Muscle of arm (tissue), 14 donors: ENCODE measurements around the gene HOXD11. TPM values are rescaled to one million over a fixed set of nuclear protein-coding genes. Genes with fewer than 3 reads are reported as not detected.

Experiments
- DNase-seq: peaks from one replicate; pipeline ENCODE4 v3.0.0-alpha.2; 2013
- long read RNA-seq, 11 donors: transcript quantifications; one replicate each; lab custom pipeline, GENCODE V29; 2026
- polyA plus RNA-seq, 12 donors: library from polyadenylated mRNA; unstranded; fragments of 120-200 nt; gene quantifications; one replicate each; pipeline ENCODE4 v1.2.1, GENCODE V29; 2013; ENCODE audit not compliant: insufficient read length in 12 of 12

Gene HOXD11
- 1 to 10 TPM in 5 of 12 donors, under 1 TPM in 3, not detected in 4; 0.17 to 6.9 (median 2.0) TPM for polyA plus RNA-seq
- long read RNA-seq, donor 1, partial matches to known transcripts, result 0 of 3 reads
- long read RNA-seq, donor 1, other reads (novel, unspliced or antisense), result 0 of 3 reads
- long read RNA-seq, donor 2, result 0 reads
- long read RNA-seq, donor 3, result 0 reads
- long read RNA-seq, donor 4, result 0 reads
- long read RNA-seq, donor 5, result 0 reads
- long read RNA-seq, donor 6, result 0 reads
- long read RNA-seq, donor 7, partial matches to known transcripts, result 0 of 1 reads
- long read RNA-seq, donor 7, other reads (novel, unspliced or antisense), result 0 of 1 reads
- long read RNA-seq, donor 8, result 0 reads
- long read RNA-seq, donor 9, partial matches to known transcripts, result 0 of 2 reads
- long read RNA-seq, donor 9, other reads (novel, unspliced or antisense), result 0 of 2 reads
- long read RNA-seq, donor 10, result 0 reads
- long read RNA-seq, donor 11, partial matches to known transcripts, result 0 of 3 reads
- long read RNA-seq, donor 11, other reads (novel, unspliced or antisense), result 0 of 3 reads

- no peak for DNase-seq
These were observed at the start of gene HOXD11 for GRCh38 chr2:176106581-176107539. Gene HOXD11, plus strand, starts transcription at chr2:176107280. Its CDS starts 76 bp downstream, at chr2:176107356.

- DNase-seq, result no peak
These were observed 43.1 kb upstream of the HOXD11 start for GRCh38 chr2:176063958-176064357.

GRCh38 chr2:176066645-176067588, 40.2 kb upstream of the HOXD11 start:
- no peak for DNase-seq

- DNase-seq, result no peak
These were observed 39.3 kb upstream of the HOXD11 start for GRCh38 chr2:176067589-176068418.

GRCh38 chr2:176068419-176068832, 38.7 kb upstream of the HOXD11 start:
- DNase-seq, result no peak

GRCh38 chr2:176071330-176072291, 35.5 kb upstream of the HOXD11 start:
- no peak for DNase-seq

- DNase-seq, result no peak
These were observed 34.8 kb upstream of the HOXD11 start for GRCh38 chr2:176072292-176072669.

DNA sequence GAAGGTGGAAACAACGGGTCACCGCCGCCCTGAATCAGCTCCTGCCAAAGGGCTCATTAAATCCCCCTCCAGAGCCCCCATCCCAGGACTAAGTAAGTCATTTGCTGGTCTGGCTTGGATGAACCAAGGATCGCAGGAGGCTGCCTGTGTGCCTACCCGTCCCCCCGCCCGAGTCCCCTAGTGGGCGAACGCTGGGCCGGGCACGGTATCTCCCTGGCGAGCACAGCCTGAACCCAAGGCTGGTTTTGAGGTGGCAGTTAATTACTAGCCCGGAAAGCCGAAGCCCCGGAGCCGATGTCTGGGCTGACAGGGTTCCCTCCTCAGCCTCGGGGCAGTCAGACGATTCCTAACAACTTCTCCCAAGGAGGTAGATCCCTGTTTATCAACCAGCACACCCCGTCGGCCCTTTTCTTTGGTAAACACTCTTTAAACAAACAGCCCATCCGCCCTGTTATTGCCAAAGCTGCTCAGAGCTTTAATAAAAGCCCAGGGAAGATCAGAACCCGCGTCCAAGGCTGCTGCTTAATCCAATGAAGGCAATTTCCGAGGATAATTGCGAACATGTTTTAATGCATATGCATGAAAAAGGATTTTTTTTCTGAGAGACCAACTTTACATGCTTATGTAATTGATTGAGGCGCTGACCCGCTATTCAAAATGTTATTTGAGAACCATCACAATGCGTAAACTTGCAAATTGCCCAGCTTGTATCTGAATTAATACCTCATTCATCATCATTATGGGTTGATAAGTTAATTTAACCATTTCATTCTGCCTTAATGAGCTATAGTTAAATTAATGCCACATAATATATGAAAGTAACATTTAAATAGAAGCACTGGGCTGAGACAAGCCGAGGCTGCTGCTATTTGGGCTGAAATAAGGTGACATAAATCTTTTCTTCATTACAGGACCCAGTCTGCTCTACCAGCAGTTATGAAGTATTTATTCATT, 33.9 kb upstream of the HOXD11 start:
- no peak for DNase-seq

DNA sequence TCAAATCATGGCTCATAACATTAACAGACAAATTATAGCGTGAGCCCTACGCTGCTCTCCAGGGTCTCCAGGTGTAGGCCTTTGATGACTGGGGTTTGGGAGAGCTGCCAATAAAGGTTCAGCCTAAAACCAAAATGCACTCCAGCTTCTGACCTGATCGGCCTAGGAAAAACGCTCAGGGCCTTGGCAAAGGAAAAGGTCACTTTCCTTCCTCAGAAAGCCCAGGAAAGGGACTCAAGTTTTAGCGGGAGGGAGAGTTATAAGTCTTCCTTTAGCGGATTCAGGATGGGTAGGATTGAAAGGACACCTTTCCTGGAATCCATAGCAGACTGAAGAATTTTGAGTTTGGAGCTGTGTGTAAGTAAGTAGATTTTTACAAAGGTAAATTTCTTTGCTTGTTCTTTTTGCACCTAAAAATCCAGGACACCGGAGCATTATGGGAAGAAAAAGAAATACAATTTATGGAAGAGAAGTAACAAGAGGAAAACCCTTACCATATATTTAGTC, 32.1 kb upstream of the HOXD11 start:
- DNase-seq, result no peak

DNA sequence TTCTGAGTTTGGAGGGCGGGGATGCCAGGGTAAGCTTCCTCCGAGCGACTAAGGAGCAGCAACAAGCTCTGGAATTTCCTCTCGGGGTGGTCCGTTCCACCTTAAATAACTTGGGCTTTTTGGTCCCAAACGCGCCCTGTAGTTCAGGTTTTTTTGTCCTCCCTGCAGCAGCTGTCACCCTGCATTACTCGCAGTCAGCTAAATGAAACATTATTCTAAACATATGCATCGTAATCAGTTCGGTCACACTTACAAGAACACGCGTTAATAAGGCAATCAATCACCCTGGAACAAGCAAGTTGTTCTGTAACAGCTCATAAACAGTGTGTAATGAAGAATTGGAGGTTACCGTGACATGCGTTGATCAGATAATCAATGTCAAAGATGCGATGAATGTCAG, 31.6 kb upstream of the HOXD11 start:
- peak; percentile 10 for DNase-seq

DNA sequence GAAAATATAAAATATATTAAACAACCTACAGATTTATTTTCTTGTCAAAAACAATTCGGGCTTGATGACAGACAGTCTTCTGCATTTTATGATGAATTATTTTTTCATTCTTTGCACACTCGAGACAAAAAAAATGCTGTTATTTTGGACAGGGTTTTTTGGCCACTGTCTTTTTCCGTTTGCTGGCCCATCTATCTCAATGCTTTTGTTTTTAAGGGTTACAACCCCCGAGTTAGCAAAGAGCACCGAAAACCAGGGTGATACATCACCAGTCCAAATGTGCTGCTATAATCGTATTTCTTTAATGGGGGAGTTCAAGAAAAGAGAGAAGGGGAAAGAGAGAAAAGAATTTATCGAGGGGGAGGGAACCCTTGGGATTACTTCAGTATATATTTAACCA, 31.0 kb upstream of the HOXD11 start:
- peak; percentile 3 for DNase-seq

GRCh38 chr2:176076796-176077195, 30.3 kb upstream of the HOXD11 start:
- DNase-seq, result no peak

- no peak for DNase-seq
These were observed 28.4 kb upstream of the HOXD11 start for GRCh38 chr2:176078541-176079284.

- no peak for DNase-seq
These were observed 27.7 kb upstream of the HOXD11 start for GRCh38 chr2:176079285-176079830.

DNA sequence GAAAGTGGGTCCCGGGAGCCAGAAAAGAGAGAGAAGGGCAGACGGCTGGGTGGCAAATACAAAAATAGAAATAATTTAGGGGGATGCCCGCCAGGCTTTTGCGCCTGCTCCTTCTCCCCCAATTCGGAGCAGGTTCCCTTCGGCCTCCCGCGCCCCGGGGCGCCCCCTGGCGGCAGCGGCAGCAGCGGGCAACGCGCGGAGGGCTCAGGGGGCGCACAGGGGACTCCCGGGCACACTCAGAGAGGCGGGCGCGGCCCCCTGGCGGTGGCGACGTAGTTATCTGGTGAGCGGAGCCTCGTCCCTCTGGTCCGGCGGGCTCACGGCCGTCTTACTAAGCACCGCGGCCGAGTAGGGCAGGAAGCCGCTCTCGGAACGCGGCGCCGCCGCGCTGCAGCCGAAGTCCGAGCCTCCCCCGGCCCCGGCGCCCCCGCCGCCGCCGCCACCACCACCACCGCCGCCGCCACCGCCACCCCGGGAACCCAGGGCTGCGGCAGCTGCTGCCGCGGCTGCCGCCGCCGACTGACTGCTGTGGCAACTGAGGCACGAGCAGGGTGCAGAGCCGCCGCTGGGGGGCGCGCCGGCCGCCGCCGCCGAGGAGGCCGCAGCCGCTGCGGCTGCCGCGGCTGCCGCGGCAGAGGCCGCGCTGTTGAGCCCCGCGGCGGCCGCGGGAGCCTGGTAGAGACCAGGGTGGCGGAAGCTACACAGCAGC, 27.1 kb upstream of the HOXD11 start:
- DNase-seq, result no peak
